IPS-18c (cell line): Measurements from ENCODE around the gene PUS10.
A peak's percentile ranks its signal among the peaks of the same experiment; 100 is the strongest.
"Not testable (repeated sequence)": the region's sequence is repeated elsewhere in the genome, so short reads cannot be mapped to it uniquely, and the experiment has no call there.

Experiments
- H3K4me3 ChIP-seq: 2 replicates; pipeline ENCODE4 v1.7.0; 2013; ENCODE audit warnings: low read depth, mild to moderate bottlenecking, low read length, moderate library complexity; ENCODE audit not compliant: insufficient read depth
- H3K9me3 ChIP-seq: one replicate; pipeline ENCODE4 v1.6.1; 2013; ENCODE audit warnings: mild to moderate bottlenecking, low read length, moderate library complexity; ENCODE audit not compliant: control insufficient read depth, insufficient read depth

PUS10 gene

GRCh38 chr2:61017556-61018317, at the start of gene PUS10, which contains the start of gene PEX13:
TSS of gene PUS10 (minus strand) at chr2:61018255. CDS start at chr2:61011890, 6,365 bp downstream.
TSS of gene PEX13 (plus strand) at chr2:61017720. CDS start at chr2:61017760, 40 bp downstream.
- Histone ChIP-seq H3K4me3 (peak within 1 kb of the TSS; percentile 78), H3K9me3 (no peaks in the 10 kb centered on the region)

DNA sequence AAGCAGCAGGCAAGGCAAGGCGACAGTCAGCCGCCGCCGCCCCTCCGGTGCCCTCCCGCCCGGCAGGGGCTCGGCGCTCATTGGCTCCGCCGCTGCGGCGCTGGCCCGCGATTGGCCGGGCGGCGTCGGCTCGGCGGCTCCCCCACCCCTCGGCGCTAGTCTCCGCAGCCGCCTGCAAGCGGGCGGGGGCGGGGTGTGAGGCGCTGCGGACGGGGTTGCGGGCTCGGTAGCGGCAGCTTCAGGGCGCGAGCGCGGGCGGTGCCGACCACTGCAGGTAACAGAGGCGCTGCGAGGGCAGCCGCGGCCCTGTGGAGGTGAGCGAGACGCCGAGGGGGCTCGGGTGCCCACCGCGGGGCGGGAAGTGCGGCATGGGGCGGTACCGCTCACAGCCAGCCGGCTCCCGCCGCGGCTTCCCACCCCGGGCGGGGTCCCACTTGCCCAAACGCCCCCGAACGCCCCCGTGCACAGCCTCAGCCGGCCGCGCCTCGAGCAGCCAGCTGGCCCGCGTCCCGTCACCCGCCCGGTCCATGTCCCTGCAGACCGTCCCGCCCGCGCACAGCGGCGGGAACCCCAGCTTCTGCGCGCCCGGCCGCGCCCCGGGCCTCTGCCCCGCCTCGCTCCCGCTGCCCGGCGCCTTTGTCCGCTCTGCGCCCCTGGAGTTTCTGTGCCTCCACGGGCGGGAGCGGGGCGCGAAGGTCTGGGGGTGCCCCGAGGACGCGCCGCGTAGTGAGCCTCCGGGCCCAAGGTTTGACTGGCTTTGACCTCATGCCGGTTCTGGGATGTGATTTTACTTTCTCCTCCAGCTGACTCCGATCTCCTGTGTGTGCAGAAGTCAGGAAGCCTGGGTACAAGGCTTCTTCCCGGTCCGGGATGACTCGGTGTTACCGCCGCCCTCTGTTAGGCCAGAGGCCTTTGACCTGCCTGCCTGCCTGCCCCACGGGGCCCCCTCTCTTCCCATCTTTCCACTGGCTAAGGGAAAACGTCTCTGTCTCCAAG, 48.0 kb upstream of the PUS10 start, which contains the start of gene SANBR:
SANBR (plus strand) TSS at position 158 of the 996 bp plus-strand sequence. CDS start 4,480 bp downstream, outside the sequence.
- H3K9me3 ChIP-seq = no peaks in the 10 kb centered on the region
- peak within 1 kb of the TSS; percentile 91 for H3K4me3 ChIP-seq

DNA sequence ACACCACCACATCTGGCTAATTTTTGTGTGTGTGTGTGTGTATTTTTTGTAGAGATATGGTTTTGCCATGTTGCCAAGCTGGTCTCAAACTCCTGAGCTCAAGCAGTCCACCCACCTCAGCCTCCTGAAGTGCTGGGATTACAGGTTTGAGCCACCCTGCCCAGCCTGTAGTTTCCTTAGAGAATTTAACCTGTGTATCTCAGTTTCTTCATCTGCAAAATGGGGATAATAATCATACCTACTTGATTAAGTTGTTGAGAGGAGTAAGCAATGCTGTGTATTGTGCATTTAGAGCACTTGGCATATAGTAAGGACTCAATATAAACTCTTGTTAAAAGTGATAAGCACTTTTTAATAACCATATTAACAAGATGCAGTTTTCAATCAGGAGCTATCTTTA, 41.3 kb upstream of the PUS10 start:
- no peaks in the 10 kb centered on the region for H3K9me3 ChIP-seq
- no peak overlapping the region for H3K4me3 ChIP-seq

- no peak overlapping the region for H3K4me3 ChIP-seq
- H3K9me3 ChIP-seq = no peaks in the 10 kb centered on the region
These were observed 39.5 kb upstream of the PUS10 start for GRCh38 chr2:61057562-61057961.

GRCh38 chr2:61055557-61055956, 37.5 kb upstream of the PUS10 start:
- H3K4me3 ChIP-seq = no peak overlapping the region
- no peaks in the 10 kb centered on the region for H3K9me3 ChIP-seq

- Histone ChIP-seq H3K9me3 (no peaks in the 10 kb centered on the region), H3K4me3 (no peak overlapping the region)
These were observed 27.9 kb upstream of the PUS10 start for GRCh38 chr2:61045999-61046398.

GRCh38 chr2:61045226-61045625, 27.2 kb upstream of the PUS10 start:
- no peaks in the 10 kb centered on the region for H3K9me3 ChIP-seq
- no peak overlapping the region for H3K4me3 ChIP-seq

GRCh38 chr2:61044636-61045035, 26.6 kb upstream of the PUS10 start:
- H3K9me3 ChIP-seq = no peaks in the 10 kb centered on the region
- H3K4me3 ChIP-seq = no peak overlapping the region

DNA sequence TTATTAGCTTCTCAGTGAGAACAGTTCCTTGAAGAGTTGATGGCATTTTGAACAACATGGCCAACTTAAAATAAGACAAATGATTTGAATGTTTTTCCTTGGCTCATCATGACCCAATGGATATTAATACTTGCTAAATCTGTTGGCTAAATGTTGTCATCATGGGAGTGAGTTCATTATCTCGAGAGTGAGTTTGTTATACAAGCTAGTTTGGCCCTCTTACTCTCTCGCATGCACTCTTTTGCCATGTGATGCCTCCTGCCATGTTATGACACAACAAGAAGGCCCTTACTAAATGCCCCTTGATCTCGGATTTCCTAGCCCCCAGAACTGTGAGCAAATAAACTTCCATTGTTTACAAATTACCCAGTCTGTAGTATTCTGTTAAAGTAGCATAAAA, 24.8 kb upstream of the PUS10 start:
- no peak overlapping the region for H3K4me3 ChIP-seq
- H3K9me3 ChIP-seq = no peaks in the 10 kb centered on the region

DNA sequence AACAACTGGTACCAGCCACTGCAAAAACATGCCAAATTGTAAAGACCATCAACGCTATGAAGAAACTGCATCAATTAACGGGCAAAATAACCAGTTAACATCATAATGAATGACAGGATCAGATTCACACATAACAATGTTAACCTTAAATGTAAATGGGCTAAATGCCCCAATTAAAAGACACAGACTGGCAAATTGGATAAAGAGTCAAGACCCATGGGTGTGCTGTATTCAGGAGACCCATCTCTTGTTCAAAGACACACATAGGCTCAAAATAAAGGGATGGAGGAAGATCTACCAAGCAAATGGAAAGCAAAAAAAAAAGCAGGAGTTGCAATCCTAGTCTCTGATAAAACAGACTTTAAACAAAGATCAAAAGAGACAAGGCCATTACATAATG, 18.6 kb upstream of the PUS10 start:
- H3K4me3 ChIP-seq, H3K9me3 ChIP-seq: not testable (repeated sequence)

GRCh38 chr2:61034592-61034991, 16.5 kb upstream of the PUS10 start:
- not testable (repeated sequence) for H3K4me3 ChIP-seq, H3K9me3 ChIP-seq

GRCh38 chr2:61029533-61029932, 11.5 kb upstream of the PUS10 start:
- H3K4me3 ChIP-seq = no peak overlapping the region
- no peaks in the 10 kb centered on the region for H3K9me3 ChIP-seq

GRCh38 chr2:61023670-61024069, 5.6 kb upstream of the PUS10 start:
- Histone ChIP-seq H3K9me3 (no peaks in the 10 kb centered on the region), H3K4me3 (no peak overlapping the region)

GRCh38 chr2:61021228-61021660, 3.2 kb upstream of the PUS10 start:
- no peaks in the 10 kb centered on the region for H3K9me3 ChIP-seq
- H3K4me3 ChIP-seq = no peak overlapping the region

DNA sequence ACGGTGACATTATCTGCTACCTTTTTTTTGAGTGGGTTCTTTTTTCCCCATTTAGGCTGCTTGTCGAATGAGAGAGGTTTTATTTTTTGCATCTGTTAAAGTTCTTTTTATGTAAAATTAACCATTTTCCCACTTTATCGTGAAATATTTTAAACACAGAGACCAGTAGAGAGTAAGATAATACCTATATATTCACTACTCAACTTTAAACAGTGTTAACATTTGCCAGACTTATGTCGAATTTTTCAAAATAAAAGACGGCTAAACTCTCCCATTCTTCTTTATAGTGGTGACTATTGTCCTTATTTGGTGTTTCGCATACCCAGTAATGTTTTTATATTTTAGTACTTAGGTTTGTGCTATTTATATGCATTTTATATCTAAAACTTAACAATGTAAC, 743 bp upstream of the PUS10 start:
- H3K4me3 ChIP-seq = peak overlapping the region; percentile 78

DNA sequence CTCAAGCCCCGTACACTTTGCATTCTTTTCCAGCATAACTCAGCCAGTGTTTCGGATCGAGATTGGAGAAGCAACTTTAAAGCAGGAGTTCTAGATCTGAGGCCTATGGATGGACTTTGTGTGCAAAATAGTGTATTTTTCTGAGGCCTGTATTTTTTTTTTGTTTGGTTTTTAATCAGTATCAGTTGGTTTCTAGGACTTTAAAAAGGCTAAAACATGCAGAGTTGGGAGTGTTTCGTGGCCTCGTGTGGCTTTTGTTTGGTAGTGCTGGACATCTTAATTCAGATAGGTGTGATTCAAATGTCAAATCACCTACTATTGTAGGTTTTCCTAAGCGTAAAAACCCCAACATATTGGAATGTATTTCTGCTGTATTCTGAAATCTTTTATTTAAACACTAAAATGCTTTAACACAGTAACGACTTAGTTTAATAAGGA, 282 bp upstream of the PUS10 start:
- H3K4me3 ChIP-seq = peak overlapping the region; percentile 78
- no peaks in the 10 kb centered on the region for H3K9me3 ChIP-seq

More for the DNA sequence above, 743 bp upstream of the PUS10 start:
- no peaks in the 10 kb centered on the region for H3K9me3 ChIP-seq

- H3K4me3 ChIP-seq = peak overlapping the region; percentile 78
- no peaks in the 10 kb centered on the region for H3K9me3 ChIP-seq
These were observed 976 bp downstream of the PUS10 start for GRCh38 chr2:61017003-61017555.
